CD4-positive, alpha-beta T cell (primary cell): ENCODE results near the gene SMIM28. TPM values are rescaled to one million over a fixed set of nuclear protein-coding genes. Genes with fewer than 3 reads are reported as not detected.

Source experiments
- ATAC-seq: fragments of 200-7000 bp; cut with Tn5 transposase; one replicate; pipeline ENCODE4 v1.10.0; 2022; ENCODE audit warnings: mild to moderate bottlenecking; ENCODE audit not compliant: poor library complexity
- CTCF ChIA-PET: fragments of 350-600 bp; sonication (Branson Sonifier 250); formaldehyde crosslinking; loops from one replicate; lab custom pipeline; 2021; ENCODE audit warnings: antibody characterized with exemption, inconsistent platforms; lab: Charles Lee
- POLR2A ChIA-PET: fragments of 350-600 bp; sonication (Branson Sonifier 250); formaldehyde crosslinking; loops from one replicate; lab custom pipeline; 2021; ENCODE audit warnings: antibody characterized with exemption, inconsistent platforms; lab: Charles Lee
- DNase-seq, 14 experiments: peaks; one replicate each; pipeline ENCODE4 v3.0.0-alpha.2; 2013 to 2020; ENCODE audit warnings: mixed read lengths in 2 of 14
- H3K27ac ChIP-seq, 2 donors: one replicate each; pipeline versions ENCODE4 v1.5.1 to v1.7.0; 2013; ENCODE audit warnings: low read length in 2 of 2, low read depth in 1 of 2, mild to moderate bottlenecking in 1 of 2
- H3K27me3 ChIP-seq, 2 experiments: 1 replicate in 1 of 2; 2 replicates in 1 of 2; pipeline versions ENCODE4 v1.6.1 to v1.7.0; 2013; ENCODE audit warnings: low read length in 2 of 2, control low read depth in 1 of 2, mild to moderate bottlenecking in 1 of 2, moderate library complexity in 1 of 2; ENCODE audit not compliant: insufficient read depth in 2 of 2, control insufficient read depth in 1 of 2
- H3K36me3 ChIP-seq: one replicate; pipeline ENCODE4 v1.6.1; 2013; ENCODE audit warnings: low read length, control low read depth; ENCODE audit not compliant: insufficient read depth
- H3K4me1 ChIP-seq: one replicate; pipeline ENCODE4 v1.6.1; 2013; ENCODE audit warnings: low read length, control low read depth; ENCODE audit not compliant: insufficient read depth
- H3K4me3 ChIP-seq: one replicate; pipeline ENCODE4 v1.5.1; 2013; ENCODE audit warnings: mild to moderate bottlenecking, low read length, moderate library complexity
- H3K9me3 ChIP-seq, 2 experiments: 1 replicate in 1 of 2; 2 replicates in 1 of 2; pipeline versions ENCODE4 v1.6.1 to v1.7.0; 2013; ENCODE audit warnings: low read length in 2 of 2, mild to moderate bottlenecking in 2 of 2, control low read depth in 1 of 2, moderate library complexity in 1 of 2; ENCODE audit not compliant: control insufficient read depth in 1 of 2, insufficient read depth in 1 of 2
- H3K27ac Mint-ChIP-seq: one replicate; pipeline ENCODE4 v1.8.0; 2020; ENCODE audit warnings: mixed read lengths
- H3K27me3 Mint-ChIP-seq: one replicate; pipeline ENCODE4 v1.8.0; 2021; ENCODE audit warnings: mixed read lengths
- H3K36me3 Mint-ChIP-seq: one replicate; pipeline ENCODE4 v1.8.0; 2021; ENCODE audit warnings: low read depth, mixed read lengths
- H3K4me1 Mint-ChIP-seq: one replicate; pipeline ENCODE4 v1.8.0; 2021; ENCODE audit warnings: low read depth, mixed read lengths
- H3K4me3 Mint-ChIP-seq: one replicate; pipeline ENCODE4 v1.8.0; 2020; ENCODE audit warnings: mild to moderate bottlenecking, mixed read lengths
- H3K9me3 Mint-ChIP-seq: one replicate; pipeline ENCODE4 v1.8.0; 2020; ENCODE audit warnings: mixed read lengths
- intact Hi-C, 2 experiments: fragments of 100-400 bp; cut with DNase I in 1 of 2; cut with micrococcal nuclease in 1 of 2; formaldehyde crosslinking; loops; one replicate each; pipeline versions ENCODE4 v1.15.1 to v1.9.0; 2023 to 2025; cut with DNase I, micrococcal nuclease
- total RNA-seq, 174 experiments: library from RNA in 2 of 174; stranded (reverse) in 2 of 174; gene quantifications; one replicate each; pipeline ENCODE4 v1.2.3 and lab custom pipeline; 2021 to 2026
- TF ChIP-seq, protein P1 (sequence below): fragments of 200-600 bp; IDR thresholded peaks from one replicate; pipeline ENCODE4 v1.8.0; 2022; ENCODE audit warnings: antibody characterized with exemption, mild to moderate bottlenecking

Gene SMIM28
- total RNA-seq, 2 experiments from 2014 or later = not detected

DNA sequence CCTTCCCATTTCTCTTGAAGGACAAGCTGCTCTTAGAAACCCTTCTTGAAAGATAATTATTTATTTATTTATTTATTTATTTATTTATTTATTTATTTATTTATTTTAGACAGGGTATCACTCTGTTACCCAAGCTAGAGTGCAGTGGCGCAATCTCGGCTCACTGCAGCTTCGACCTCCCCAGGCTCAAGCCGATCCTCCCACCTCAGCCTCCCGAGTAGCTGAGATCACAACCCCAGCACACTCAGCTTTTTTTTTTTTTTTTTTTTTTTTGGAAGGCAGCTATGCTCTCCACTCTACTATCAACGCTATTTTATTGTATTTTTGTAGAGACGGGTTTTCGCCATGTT lies 25.1 kb downstream of the SMIM28 start:
- peaks cover 20% of the 10 kb centered on the region for H3K36me3 ChIP-seq
- Mint-ChIP-seq H3K4me1 (peaks cover 21% of the 10 kb centered on the region), H3K27me3 (no peaks in the 10 kb centered on the region), H3K27ac (no peak overlapping the region), H3K9me3 (no peaks in the 10 kb centered on the region), H3K36me3 (peaks cover 16% of the 10 kb centered on the region), H3K4me3 (peak overlapping the region; percentile 69)
- H3K27me3 ChIP-seq = no peaks in the 10 kb centered on the region
- CTCF ChIA-PET = interaction anchor here (0.6 to 1.3 kb wide), 2 partner anchors 8 to 1610 kb away, joined by 3 to 4 read pairs; partner anchors contain the start of gene MAP3K5
- TF ChIP-seq, protein P1, sequence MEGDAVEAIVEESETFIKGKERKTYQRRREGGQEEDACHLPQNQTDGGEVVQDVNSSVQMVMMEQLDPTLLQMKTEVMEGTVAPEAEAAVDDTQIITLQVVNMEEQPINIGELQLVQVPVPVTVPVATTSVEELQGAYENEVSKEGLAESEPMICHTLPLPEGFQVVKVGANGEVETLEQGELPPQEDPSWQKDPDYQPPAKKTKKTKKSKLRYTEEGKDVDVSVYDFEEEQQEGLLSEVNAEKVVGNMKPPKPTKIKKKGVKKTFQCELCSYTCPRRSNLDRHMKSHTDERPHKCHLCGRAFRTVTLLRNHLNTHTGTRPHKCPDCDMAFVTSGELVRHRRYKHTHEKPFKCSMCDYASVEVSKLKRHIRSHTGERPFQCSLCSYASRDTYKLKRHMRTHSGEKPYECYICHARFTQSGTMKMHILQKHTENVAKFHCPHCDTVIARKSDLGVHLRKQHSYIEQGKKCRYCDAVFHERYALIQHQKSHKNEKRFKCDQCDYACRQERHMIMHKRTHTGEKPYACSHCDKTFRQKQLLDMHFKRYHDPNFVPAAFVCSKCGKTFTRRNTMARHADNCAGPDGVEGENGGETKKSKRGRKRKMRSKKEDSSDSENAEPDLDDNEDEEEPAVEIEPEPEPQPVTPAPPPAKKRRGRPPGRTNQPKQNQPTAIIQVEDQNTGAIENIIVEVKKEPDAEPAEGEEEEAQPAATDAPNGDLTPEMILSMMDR = no peak
- H3K4me3 ChIP-seq = peak overlapping the region; percentile 91
- H3K27ac ChIP-seq = no peak overlapping the region
- H3K4me1 ChIP-seq = peaks cover 26% of the 10 kb centered on the region
- H3K9me3 ChIP-seq = no peaks in the 10 kb centered on the region
- ATAC-seq = no peak
- intact Hi-C loops = loop anchor here (5.0 to 10.0 kb wide), 6 partner anchors 288 to 1178 kb away; partner anchors contain the start of genes CCDC28A (in 1 of the 2) and CITED2 (in 1 of the 2)
- DNase-seq = no peak
- POLR2A ChIA-PET = interaction anchor here (2.6 to 4.6 kb wide), 2 partner anchors 53 to 972 kb away, joined by 14 to 28 read pairs; partner anchors contain the start of gene CITED2

DNA sequence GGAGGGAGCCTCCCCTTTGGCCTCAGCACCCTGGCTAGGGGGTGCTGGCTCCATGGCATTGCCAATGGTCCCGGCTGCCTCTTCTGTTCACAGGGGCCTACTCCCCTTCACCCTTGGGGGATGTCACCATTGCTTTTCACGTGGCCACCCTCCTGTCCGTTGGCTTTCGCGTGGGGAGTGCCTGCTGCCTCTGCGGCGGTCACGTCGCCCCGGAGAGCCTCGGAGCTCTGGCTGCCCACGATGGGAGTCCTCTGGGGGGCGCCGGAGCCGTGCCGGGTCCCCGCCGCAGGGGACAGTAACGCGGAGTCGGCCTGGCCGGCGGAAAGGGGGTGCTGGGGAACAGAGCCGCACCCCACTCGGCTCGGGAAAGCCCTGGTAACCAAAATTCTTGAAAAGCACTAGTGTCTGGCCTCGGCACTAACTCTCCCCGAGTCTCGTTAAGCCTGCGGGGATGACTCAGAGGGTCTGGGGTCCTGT lies 25.7 kb downstream of the SMIM28 start:
- no peaks in the 10 kb centered on the region for H3K9me3 ChIP-seq
- no peaks in the 10 kb centered on the region for H3K27me3 ChIP-seq
- Mint-ChIP-seq H3K27me3 (no peaks in the 10 kb centered on the region), H3K36me3 (peaks cover 22% of the 10 kb centered on the region), H3K9me3 (no peaks in the 10 kb centered on the region), H3K4me1 (peaks cover 21% of the 10 kb centered on the region), H3K4me3 (peak overlapping the region; percentile 83), H3K27ac (peak overlapping the region; percentile 43)
- H3K27ac ChIP-seq = peak overlapping the region; percentile 61 to 75
- H3K36me3 ChIP-seq = peaks cover 25% of the 10 kb centered on the region
- peak overlapping the region; percentile 91 for H3K4me3 ChIP-seq
- ATAC-seq (peak; percentile 13), DNase-seq (peak; percentile 7 to 64 (median 18))
- CTCF ChIA-PET = interaction anchor here (0.6 to 1.3 kb wide), 2 partner anchors 9 to 1611 kb away, joined by 3 to 4 read pairs; partner anchors contain the start of gene MAP3K5
- intact Hi-C loops = loop anchor here (5.0 to 10.0 kb wide), 6 partner anchors 289 to 1179 kb away; partner anchors contain the start of genes CCDC28A (in 1 of the 2) and CITED2 (in 1 of the 2)
- H3K4me1 ChIP-seq = peaks cover 27% of the 10 kb centered on the region
- POLR2A ChIA-PET = interaction anchor here (1.5 to 4.6 kb wide), 3 partner anchors 52 to 972 kb away, joined by 8 to 28 read pairs (median 14); partner anchors contain the start of genes CCDC28A and CITED2
- TF ChIP-seq, protein P1 = no peak

DNA sequence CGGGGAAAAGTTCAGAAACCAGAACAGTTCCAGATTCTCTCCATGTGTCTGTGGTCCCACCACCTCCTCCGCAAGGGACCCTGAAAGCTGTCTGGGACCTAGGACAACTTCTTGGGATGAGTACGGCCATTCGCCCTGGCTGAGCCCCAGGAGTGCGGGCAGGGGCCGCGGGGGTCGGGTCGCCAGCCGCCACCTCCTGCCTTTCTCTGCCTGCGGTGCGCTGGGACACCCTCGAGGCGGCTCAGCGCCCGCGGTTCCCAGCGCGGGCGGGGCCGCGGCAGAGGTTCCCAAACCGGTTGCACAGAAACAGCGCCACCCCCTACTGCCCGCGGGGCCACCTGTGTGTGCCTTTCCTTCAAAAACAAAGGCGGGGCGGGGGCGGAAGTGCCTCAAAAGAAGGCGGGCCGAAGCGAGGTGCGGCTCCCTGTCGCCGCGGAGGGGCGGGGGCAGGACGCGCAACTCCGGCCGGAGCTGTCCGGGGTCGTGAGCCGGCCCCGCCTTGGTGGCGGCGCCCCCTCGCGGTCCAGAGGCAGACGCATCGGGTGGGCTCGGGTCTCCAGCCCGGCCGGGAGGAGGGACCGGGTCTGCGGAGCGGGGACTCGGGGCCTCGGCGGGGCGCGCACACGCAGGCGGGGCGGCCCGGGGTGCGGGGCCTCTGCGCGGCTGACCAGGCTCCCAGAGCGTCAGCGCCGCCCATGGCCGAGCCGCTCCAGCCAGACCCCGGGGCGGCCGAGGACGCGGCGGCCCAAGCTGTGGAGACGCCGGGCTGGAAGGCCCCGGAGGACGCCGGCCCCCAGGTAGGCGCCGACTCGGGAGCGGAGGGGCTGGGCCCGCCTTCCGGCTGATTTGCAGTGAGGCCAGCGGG lies 26.3 kb downstream of the SMIM28 start, which contains the start of gene HEBP2:
TSS of gene HEBP2 (plus strand) at position 423 of the 865 bp plus-strand sequence. CDS start at position 696, 273 bp downstream.
- Mint-ChIP-seq H3K27me3 (no peaks in the 10 kb centered on the region), H3K36me3 (peaks cover 28% of the 10 kb centered on the region), H3K9me3 (no peaks in the 10 kb centered on the region), H3K4me1 (peaks cover 21% of the 10 kb centered on the region), H3K27ac (peak within 1 kb of the TSS; percentile 86), H3K4me3 (peak within 1 kb of the TSS; percentile 87)
- CTCF ChIA-PET = interaction anchor here (0.7 to 1.3 kb wide), 3 partner anchors 9 to 705 kb away, joined by 3 to 4 read pairs (median 3); no protein-coding TSS in a partner anchor
- TF ChIP-seq, protein P1 = peak; percentile 48
- Histone ChIP-seq H3K27me3 (no peaks in the 10 kb centered on the region), H3K9me3 (no peaks in the 10 kb centered on the region), H3K27ac (peak within 1 kb of the TSS; percentile 61 to 75), H3K36me3 (peaks cover 30% of the 10 kb centered on the region), H3K4me1 (peaks cover 27% of the 10 kb centered on the region), H3K4me3 (peak within 1 kb of the TSS; percentile 91)
- POLR2A ChIA-PET = interaction anchor here (0.9 to 4.6 kb wide), 7 partner anchors 10 to 971 kb away, joined by 3 to 28 read pairs (median 6); partner anchors contain the start of genes CCDC28A and CITED2
- intact Hi-C loops = loop anchor here (2.0 to 10.0 kb wide), 7 partner anchors 53 to 1179 kb away; partner anchors contain the start of genes CCDC28A (in 1 of the 2) and CITED2 (in 1 of the 2)
- DNase-seq (peak; percentile 77 to 97 (median 94)), ATAC-seq (peak; percentile 93)
